Dermis blood vessel endothelial cell (primary cell): ENCODE data around the gene KCNQ4. TPM values are rescaled to one million over a fixed set of nuclear protein-coding genes. Genes with fewer than 3 reads are reported as not detected.

Source experiments
- DNase-seq: peaks from one replicate; pipeline ENCODE4 v3.0.0; 2010
- total RNA-seq: library from RNA; depleted of rRNA; stranded (reverse); fragments of >200 nt; gene quantifications from 2 replicates; pipeline ENCODE4 v1.2.3, GENCODE V29; 2014

The KCNQ4 gene
- total RNA-seq, 1 donor from 2014 or later: not detected

DNA sequence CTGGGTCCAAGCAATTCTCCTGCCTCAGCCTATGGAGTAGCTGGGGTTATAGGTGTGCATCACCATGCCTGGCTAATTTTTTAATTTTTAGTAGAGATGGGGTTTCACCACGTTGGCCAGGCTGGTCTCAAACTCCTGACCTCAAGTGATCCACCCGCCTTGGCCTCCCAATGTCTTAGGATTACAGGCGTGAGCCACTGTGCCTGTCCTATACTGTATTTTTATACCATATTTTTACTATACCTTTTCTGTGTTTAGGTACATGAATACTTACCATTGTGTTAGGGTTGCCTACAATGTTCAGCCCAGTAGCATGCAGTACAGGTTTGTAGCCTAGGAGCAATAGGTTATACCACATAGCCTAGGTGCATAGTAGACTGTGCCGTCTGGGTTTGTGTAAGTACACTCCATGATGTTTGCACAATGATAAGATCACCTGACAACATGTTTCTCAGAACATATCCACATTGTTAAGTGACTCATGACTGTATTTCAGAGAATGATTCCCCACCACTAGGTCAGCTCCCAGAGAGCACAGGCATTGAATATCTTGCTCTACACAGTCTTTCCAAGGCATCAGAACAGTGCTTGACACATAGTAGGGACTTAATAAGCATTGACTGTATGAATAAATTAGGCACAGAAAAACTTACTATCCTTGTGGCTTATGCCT lies 84.6 kb downstream of the KCNQ4 start:
- peak; percentile 73 for DNase-seq

DNA sequence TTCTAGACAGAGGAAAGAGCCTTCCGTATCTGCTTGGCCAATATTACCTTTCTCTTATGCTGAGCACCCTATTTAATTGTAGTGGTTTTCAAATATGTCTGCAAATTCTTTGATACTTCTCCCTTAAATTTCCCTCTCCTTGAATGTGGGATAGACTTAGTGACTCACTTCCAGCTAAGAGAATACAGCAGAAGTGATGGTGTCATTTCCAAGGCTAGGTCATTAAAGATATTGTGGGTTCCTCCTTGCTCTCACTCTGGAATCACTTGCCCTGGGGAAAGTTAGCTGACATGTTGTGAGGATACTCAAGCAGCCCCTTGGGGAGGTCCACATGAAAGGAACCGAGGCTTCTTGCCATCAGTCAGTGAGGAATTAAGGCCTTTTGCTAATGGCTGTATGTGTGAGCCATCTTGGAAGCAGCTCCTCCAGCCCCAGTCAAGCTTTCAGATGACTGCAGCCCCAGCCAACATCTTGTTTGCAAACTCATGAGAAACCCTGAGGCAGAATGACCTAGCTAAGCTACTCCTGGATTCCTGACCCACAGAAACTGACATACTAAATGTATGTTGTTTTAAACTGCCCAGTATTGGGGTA lies 86.6 kb downstream of the KCNQ4 start:
- DNase-seq: peak; percentile 34

DNA sequence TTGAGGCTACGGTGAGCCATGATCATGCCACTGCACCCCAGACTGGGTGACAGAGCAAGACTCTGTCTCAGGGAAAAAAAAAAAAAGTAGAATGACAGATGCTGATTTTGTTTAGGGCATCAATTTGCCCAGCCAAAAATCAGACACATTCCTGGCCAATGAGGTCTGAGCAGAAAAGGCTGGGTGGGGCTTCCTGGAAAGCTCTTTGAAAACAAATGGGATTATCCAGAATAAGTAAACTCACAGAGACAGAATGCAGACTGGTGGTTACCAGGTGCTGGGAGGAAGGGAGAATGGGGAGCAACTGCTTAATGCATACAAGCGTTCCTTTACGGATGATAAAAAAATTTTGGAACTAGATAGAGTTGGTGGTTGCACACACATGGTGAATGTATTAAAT lies 88.7 kb downstream of the KCNQ4 start:
- DNase-seq: no peak

DNA sequence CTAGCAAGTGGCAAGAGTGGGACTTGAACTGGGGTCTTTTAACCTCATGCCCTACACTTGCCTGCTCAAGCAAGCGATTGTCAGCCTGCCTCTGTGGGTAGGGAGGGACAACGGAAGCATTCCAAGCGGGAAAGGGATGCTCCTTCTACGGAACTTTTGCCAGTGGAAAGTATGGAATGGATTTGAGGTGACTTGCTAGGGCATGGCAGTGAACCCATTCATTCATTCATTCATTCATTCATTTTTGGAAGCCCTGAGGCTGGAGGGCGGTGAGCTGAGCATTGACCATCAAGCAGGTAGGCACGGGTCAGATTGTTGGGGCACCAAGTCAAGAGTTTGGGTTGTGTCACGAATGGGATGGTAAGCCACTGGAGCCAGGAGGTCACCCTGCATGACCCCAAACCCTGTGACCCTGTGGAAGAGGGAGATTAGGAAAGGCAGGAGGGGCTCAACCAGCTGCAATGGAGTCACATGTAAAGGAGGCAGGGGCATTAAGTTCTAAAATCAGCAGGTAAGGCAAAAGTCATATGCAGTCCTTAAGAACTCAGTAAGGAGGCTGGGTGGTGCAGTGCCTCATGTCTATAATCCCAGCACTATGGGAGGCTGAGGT lies 90.4 kb downstream of the KCNQ4 start:
- DNase-seq: no peak

DNA sequence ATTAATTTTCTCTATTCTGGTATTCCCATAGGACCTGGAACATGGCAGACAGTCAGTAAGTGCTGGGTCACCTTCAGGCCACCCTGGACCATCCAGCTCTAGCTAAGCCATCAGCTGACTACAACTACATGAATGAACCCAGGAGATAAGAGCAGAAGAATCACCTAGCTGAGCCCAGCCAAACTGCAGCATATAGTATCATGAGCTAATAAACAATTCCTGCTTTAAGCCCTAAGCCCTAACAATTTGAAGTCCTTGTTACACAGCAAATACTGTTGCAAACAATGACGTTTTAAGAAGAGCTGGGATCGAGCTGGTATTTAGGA lies 92.8 kb downstream of the KCNQ4 start:
- no peak for DNase-seq

DNA sequence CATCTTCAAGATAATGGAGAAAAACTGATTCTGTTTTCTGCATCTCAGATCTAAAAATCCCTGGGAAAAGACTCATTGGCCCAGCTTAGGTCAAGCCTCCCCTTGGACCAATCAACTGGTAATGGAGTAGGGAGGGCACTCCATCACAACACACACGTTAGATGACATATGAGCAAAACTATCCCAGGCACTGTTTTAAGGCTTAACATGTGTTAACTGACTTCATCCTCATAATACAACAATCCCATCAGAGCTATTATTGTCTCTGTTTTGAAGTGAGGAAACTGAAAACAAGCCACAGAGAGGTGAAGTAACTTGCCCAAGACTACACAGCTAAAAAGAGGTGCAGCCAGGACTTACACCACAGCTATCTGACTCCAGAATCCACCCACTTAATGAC lies 93.3 kb downstream of the KCNQ4 start:
- DNase-seq: no peak

DNA sequence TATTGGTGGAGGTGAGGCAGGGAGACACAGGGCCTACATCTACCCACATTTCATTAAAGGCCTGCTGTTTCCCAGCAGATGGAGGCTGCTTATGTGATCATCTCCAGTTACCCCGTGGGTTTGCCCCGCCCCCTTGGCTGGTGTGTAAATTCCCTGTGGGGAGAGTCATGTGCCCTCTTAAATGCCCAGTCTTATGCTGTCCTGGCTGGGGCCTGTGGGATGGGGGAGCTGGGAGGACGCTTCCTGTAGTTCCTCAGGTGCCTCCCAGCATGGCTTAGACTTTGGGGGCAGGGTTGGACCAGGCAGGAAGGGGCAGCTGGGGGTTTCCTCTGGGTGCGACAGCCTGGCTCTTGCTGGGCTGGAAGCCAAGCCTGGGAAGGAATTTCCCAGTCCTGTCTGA lies 94.1 kb downstream of the KCNQ4 start:
- peak; percentile 95 for DNase-seq

DNA sequence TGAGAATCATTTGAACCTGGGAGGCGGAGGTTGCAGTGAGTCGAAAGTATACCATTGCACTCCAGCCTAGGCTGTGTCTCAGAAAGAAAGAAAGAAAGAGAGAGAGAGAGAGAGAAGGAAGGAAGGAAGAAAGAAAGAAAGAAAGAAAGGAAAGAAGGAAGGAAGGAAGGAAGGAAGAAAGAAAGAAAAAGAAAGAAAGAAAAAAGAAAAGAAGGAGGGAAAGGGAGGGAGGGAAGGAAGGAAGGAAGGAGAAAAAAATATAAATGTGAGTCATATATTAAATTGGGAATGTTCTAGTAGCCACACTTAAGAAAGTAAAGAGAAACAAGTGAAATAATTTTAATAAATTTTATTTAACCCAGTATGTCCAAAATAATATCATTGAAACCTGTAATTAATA lies 95.3 kb downstream of the KCNQ4 start:
- DNase-seq: no peak

DNA sequence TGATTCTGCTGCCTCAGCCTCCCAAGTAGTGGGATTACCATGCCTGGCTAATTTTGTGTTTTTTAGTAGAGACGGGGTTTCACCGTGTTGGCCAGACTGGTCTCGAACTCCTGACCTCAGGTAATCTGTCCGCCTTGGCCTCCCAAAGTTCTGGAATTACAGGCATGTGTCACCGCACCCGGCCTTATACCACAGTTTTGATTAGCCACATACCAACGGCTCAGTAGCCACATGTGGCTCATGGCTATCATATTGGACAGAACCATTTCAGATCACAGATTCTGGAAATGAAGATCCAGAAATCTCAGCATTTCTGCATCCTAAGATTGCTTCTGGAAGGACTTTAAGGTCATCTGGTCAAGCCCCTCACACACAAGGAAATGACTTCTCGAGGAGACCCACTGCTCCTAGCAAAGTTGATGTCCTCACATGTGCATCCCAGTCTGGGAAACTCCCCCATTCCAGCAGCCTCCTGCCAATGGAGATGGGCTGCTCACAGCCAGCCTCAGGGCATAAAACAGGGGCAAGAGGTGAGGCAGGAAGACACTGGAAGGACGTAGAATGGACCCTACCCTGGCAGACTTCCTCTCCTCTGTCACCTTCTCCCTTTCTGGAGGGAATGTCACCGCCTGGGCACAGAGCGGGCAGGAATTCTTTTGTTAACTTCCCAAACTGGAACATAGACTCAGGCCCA lies 96.0 kb downstream of the KCNQ4 start:
- DNase-seq: no peak

DNA sequence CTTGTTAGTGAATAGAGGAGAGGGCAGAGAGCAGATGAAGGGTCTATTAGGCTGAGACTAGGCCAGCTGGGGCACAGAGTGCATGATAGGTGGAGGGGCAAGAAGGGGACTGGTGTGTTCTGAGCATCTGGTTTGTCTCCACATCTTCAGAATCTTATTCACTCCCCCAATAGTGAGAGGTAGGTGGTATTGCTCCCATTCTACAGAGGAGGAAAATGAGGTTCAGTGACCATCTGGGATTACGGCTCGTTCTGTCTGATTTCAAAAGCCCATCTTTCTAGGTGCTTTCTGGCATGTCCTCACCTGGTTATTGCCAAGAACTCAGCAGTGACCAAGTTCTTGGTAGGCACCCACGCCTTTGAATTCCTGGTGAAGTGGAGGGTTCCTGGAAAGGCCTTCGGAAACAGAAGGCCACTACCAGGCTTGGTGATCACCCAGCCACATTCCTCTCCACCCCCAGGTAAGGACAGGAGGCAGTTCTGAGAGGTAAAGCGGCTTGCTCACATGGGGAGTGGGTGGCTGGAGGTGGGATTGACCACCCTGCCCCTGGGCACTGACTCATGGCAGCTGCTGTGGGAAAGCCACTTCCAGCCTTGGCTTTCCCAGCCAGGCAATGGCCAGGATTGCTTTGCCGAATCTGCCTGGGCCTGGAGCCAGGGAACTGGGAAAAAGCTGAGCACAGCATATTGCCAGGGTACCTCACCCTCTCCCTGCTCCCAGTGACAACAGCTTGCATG lies 97.4 kb downstream of the KCNQ4 start:
- no peak for DNase-seq

DNA sequence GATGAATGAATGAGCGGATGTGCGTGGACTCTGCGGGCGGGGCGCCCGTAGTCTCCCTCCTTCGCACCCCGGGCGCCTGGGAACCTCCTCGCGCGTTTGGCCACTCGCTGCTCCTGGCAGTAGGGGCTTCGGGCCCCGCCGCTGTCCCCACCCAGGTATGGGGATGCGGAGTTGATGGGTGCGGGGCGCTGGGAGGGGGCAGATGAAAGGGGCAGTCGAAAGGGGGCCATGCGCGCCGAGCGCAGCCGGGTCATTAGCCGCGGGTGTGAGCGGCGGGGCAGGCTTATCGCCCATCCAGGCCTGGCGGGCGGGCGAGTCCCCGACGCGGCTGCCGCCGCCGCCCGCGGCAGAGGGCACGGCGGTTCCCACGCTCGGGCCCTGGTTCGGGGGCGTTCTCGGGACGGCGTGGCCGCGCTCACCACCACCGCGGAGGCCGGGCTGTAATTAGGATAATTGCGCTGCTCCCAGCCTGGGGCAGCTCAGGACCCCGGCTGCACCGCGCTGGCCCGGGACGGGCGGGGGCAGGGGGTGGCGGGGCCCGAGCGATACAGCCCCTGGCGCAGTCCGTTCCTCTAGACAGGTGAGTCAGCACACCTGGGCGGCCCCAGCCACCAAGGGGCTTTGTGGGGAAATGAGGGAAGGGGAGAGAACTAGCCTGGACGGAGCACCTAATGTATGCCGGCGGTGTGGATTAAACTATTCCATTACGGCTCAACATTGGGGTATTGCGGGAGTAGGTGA lies 100.6 kb downstream of the KCNQ4 start:
- no peak for DNase-seq

DNA sequence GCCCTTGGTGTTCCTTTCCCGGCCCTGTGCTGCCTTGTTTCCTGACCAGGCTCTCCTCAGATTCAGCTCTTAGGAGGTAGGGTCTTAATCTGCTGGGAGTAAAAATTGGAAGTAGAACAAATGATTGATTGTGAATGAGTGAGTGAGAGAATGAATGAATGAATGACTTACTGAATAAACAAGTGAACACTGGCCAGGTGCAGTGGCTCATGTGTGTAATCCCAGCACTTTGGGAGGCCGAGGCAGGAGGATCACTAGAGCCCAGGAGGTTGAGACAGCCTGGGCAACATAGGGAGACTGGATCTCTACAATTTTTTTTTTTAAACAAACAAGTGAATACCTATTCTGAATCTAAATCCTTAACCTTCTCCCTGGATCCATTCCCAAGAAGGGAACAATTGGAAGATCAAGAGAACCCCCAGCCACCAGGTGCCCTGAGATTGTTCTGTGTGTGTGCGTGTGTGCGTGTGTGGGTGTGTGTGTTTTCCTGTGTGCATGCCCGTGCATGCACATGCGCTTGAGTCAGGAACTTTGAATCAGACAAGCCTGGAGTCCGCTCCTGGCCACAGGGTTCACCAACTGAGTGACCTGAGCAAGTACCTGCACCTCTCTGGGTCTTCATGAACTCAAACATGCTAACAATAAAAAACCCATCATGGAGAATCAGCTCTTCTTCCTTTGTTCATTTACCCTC lies 102.9 kb downstream of the KCNQ4 start:
- peak; percentile 38 for DNase-seq

DNA sequence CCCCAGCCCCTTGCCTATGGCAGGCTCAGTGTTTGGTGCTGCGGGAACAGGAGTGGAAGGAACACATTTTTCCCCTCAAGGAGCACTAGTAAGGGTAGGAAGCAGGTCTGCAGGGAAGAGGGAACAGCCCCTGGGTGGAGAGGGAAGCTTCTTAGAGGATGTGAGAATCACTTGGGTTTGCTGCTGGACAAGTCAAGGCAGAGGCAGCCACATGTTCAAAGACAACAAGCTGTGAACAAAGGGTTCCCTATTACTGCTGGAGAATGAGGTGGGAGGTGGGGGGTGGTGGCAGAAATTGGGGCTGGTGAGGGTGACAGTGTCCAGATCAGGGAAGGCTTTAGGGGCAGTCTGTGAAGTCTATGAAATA lies 103.4 kb downstream of the KCNQ4 start:
- DNase-seq: no peak

DNA sequence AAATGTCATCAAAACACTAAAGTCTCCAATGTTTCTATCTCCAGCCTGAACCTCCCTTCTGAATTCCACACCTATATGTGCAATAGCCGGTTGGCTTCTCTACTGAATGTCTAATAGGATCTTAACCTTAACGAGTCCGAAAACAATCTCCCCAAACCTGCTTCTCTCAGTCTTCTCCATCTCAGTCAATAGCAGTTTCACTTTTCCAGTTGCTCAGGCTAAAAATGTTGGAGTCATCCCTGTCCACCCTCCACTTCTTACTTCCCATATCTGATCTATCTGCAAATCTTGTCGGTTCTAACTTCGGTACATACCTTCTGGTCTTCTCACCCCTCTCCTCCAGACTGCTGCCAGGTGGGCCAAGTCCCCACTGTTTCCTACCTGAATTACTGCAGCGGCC lies 104.1 kb downstream of the KCNQ4 start:
- no peak for DNase-seq

Other genes starting within 250 kb of the KCNQ4 start
- 0.28 and 0.34 TPM in 2 replicates for gene RIMS3, start 118.1 kb upstream of the KCNQ4 start, total RNA-seq
- 19.2 and 29.5 TPM in 2 replicates for gene NFYC, start 92.1 kb upstream of the KCNQ4 start, total RNA-seq
- 3.9 and 8.0 TPM in 2 replicates for gene CITED4, start 78.6 kb downstream of the KCNQ4 start, total RNA-seq
- gene CTPS1, start 195.9 kb downstream of the KCNQ4 start, total RNA-seq: 21.3 and 35.1 TPM in 2 replicates
- 0.19 and 0.51 TPM in 2 replicates for gene SLFNL1, start 237.9 kb downstream of the KCNQ4 start, total RNA-seq